Stimulated activated naive CD8-positive, alpha-beta T cell treated with anti-CD3 and anti-CD28 coated beads, Interleukin-15, Interleukin-2, amounts not matched to agents 100 ng/mL and 50 ng/mL, for 24 hours (primary cell): ENCODE results near the gene IL16.
A peak's percentile ranks its signal among the peaks of the same experiment; 100 is the strongest.

Experiments used
- H3K27ac Mint-ChIP-seq: one replicate; pipeline ENCODE4 v1.8.0; 2021; ENCODE audit warnings: mild to moderate bottlenecking, mixed read lengths
- H3K27me3 Mint-ChIP-seq: one replicate; pipeline ENCODE4 v1.8.0; 2021; ENCODE audit warnings: mixed read lengths
- H3K36me3 Mint-ChIP-seq: one replicate; pipeline ENCODE4 v1.8.0; 2021; ENCODE audit warnings: low read depth, mixed read lengths
- H3K4me1 Mint-ChIP-seq: one replicate; pipeline ENCODE4 v1.8.0; 2021; ENCODE audit warnings: low read depth, mixed read lengths
- H3K4me3 Mint-ChIP-seq: one replicate; pipeline ENCODE4 v1.8.0; 2021; ENCODE audit warnings: mild to moderate bottlenecking, mixed read lengths
- H3K9me3 Mint-ChIP-seq: one replicate; pipeline ENCODE4 v1.8.0; 2021; ENCODE audit warnings: mixed read lengths

The IL16 gene

GRCh38 chr15:81268340-81268739, 71.7 kb downstream of the IL16 start:
- Mint-ChIP-seq H3K27ac (no peak overlapping the region), H3K36me3 (no peaks in the 10 kb centered on the region), H3K4me3 (no peak overlapping the region), H3K9me3 (no peaks in the 10 kb centered on the region), H3K27me3 (no peaks in the 10 kb centered on the region), H3K4me1 (peaks cover 47% of the 10 kb centered on the region)

- H3K27ac Mint-ChIP-seq: peak overlapping the region; percentile 85
- no peaks in the 10 kb centered on the region for H3K9me3 Mint-ChIP-seq
- H3K36me3 Mint-ChIP-seq: no peaks in the 10 kb centered on the region
- no peaks in the 10 kb centered on the region for H3K27me3 Mint-ChIP-seq
- H3K4me3 Mint-ChIP-seq: peak overlapping the region; percentile 12
- H3K4me1 Mint-ChIP-seq: peaks cover 47% of the 10 kb centered on the region
These were observed 72.4 kb downstream of the IL16 start for GRCh38 chr15:81268881-81269601.

GRCh38 chr15:81270188-81270587, 73.5 kb downstream of the IL16 start:
- Mint-ChIP-seq H3K4me3 (peak overlapping the region; percentile 19), H3K4me1 (peaks cover 52% of the 10 kb centered on the region), H3K27ac (peak overlapping the region; percentile 81), H3K9me3 (no peaks in the 10 kb centered on the region), H3K27me3 (no peaks in the 10 kb centered on the region), H3K36me3 (no peaks in the 10 kb centered on the region)

GRCh38 chr15:81270781-81271491, 74.3 kb downstream of the IL16 start:
- peaks cover 52% of the 10 kb centered on the region for H3K4me1 Mint-ChIP-seq
- peak overlapping the region; percentile 19 for H3K4me3 Mint-ChIP-seq
- H3K36me3 Mint-ChIP-seq: no peaks in the 10 kb centered on the region
- no peaks in the 10 kb centered on the region for H3K9me3 Mint-ChIP-seq
- H3K27ac Mint-ChIP-seq: peak overlapping the region; percentile 81
- no peaks in the 10 kb centered on the region for H3K27me3 Mint-ChIP-seq

GRCh38 chr15:81271761-81272644, 75.3 kb downstream of the IL16 start:
- Mint-ChIP-seq H3K36me3 (peaks cover 7% of the 10 kb centered on the region), H3K27me3 (no peaks in the 10 kb centered on the region), H3K4me1 (peaks cover 53% of the 10 kb centered on the region), H3K9me3 (peaks cover 6% of the 10 kb centered on the region), H3K27ac (no peak overlapping the region), H3K4me3 (no peak overlapping the region)

GRCh38 chr15:81273200-81273599, 76.5 kb downstream of the IL16 start:
- Mint-ChIP-seq H3K9me3 (peaks cover 11% of the 10 kb centered on the region), H3K4me1 (peaks cover 51% of the 10 kb centered on the region), H3K27ac (no peak overlapping the region), H3K27me3 (no peaks in the 10 kb centered on the region), H3K36me3 (peaks cover 16% of the 10 kb centered on the region), H3K4me3 (no peak overlapping the region)

GRCh38 chr15:81273855-81274254, 77.2 kb downstream of the IL16 start:
- Mint-ChIP-seq H3K4me3 (no peak overlapping the region), H3K27me3 (no peaks in the 10 kb centered on the region), H3K4me1 (peaks cover 45% of the 10 kb centered on the region), H3K9me3 (peaks cover 13% of the 10 kb centered on the region), H3K36me3 (peaks cover 19% of the 10 kb centered on the region), H3K27ac (no peak overlapping the region)

GRCh38 chr15:81274255-81274654, 77.6 kb downstream of the IL16 start:
- Mint-ChIP-seq H3K4me1 (peaks cover 41% of the 10 kb centered on the region), H3K27me3 (no peaks in the 10 kb centered on the region), H3K4me3 (no peak overlapping the region), H3K27ac (no peak overlapping the region), H3K9me3 (peaks cover 13% of the 10 kb centered on the region), H3K36me3 (peaks cover 19% of the 10 kb centered on the region)

- Mint-ChIP-seq H3K27ac (peak overlapping the region; percentile 41), H3K27me3 (no peaks in the 10 kb centered on the region), H3K4me1 (peaks cover 35% of the 10 kb centered on the region), H3K9me3 (peaks cover 13% of the 10 kb centered on the region), H3K4me3 (no peak overlapping the region), H3K36me3 (peaks cover 19% of the 10 kb centered on the region)
These were observed 78.4 kb downstream of the IL16 start for GRCh38 chr15:81274931-81275707.

- Mint-ChIP-seq H3K27me3 (no peaks in the 10 kb centered on the region), H3K9me3 (peaks cover 13% of the 10 kb centered on the region), H3K4me1 (peaks cover 34% of the 10 kb centered on the region), H3K4me3 (no peak overlapping the region), H3K27ac (peak overlapping the region; percentile 41), H3K36me3 (peaks cover 19% of the 10 kb centered on the region)
These were observed 79.2 kb downstream of the IL16 start for GRCh38 chr15:81275711-81276392.

- H3K27me3 Mint-ChIP-seq: no peaks in the 10 kb centered on the region
- H3K27ac Mint-ChIP-seq: no peak overlapping the region
- peaks cover 13% of the 10 kb centered on the region for H3K9me3 Mint-ChIP-seq
- H3K4me3 Mint-ChIP-seq: no peak overlapping the region
- H3K36me3 Mint-ChIP-seq: peaks cover 26% of the 10 kb centered on the region
- H3K4me1 Mint-ChIP-seq: peaks cover 42% of the 10 kb centered on the region
These were observed 80.3 kb downstream of the IL16 start for GRCh38 chr15:81276967-81277366.

GRCh38 chr15:81277851-81278250, 81.2 kb downstream of the IL16 start:
- Mint-ChIP-seq H3K9me3 (peaks cover 13% of the 10 kb centered on the region), H3K4me3 (no peak overlapping the region), H3K4me1 (peaks cover 45% of the 10 kb centered on the region), H3K36me3 (peaks cover 27% of the 10 kb centered on the region), H3K27me3 (no peaks in the 10 kb centered on the region), H3K27ac (no peak overlapping the region)

- Mint-ChIP-seq H3K27ac (no peak overlapping the region), H3K4me3 (no peak overlapping the region), H3K36me3 (peaks cover 27% of the 10 kb centered on the region), H3K4me1 (peaks cover 45% of the 10 kb centered on the region), H3K9me3 (peaks cover 13% of the 10 kb centered on the region), H3K27me3 (no peaks in the 10 kb centered on the region)
These were observed 81.8 kb downstream of the IL16 start for GRCh38 chr15:81278306-81279029.
